GM20431 (cell line): Measurements from ENCODE around the gene BBS7.

ENCODE experiments used
- in situ Hi-C: fragments of 300-500 bp; cut with MseI, MboI; formaldehyde crosslinking; loops from one replicate; pipeline ENCODE4 v1.15.0; 2020; ENCODE audit warnings: low sequenced_read_pairs; ENCODE audit not compliant: unreplicated experiment

BBS7 gene, protein sequence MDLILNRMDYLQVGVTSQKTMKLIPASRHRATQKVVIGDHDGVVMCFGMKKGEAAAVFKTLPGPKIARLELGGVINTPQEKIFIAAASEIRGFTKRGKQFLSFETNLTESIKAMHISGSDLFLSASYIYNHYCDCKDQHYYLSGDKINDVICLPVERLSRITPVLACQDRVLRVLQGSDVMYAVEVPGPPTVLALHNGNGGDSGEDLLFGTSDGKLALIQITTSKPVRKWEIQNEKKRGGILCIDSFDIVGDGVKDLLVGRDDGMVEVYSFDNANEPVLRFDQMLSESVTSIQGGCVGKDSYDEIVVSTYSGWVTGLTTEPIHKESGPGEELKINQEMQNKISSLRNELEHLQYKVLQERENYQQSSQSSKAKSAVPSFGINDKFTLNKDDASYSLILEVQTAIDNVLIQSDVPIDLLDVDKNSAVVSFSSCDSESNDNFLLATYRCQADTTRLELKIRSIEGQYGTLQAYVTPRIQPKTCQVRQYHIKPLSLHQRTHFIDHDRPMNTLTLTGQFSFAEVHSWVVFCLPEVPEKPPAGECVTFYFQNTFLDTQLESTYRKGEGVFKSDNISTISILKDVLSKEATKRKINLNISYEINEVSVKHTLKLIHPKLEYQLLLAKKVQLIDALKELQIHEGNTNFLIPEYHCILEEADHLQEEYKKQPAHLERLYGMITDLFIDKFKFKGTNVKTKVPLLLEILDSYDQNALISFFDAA

GRCh38 chr4:121869841-121870822 is at the start of gene BBS7:
TSS of gene BBS7 (minus strand) at chr4:121870474. CDS start at chr4:121870313, 161 bp downstream.
- in situ Hi-C loops, result no loop called here

DNA sequence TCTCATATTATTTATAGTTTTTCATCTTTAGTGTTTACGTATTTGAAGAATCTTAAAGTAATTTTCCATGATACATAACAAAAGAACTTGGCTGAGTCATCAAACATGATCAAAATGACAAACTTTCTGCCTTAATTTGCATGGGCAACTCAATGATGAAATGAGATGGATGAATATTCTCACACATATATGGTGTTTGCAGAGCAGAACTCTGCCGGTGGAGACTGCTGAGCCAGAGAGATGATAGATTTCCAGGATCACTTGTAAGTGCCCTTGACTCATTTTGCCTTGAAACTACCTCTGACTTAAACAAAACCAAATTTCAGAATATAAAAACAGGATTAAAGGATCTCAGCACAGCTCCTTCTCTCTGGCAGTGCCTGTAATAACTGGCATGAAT is 43.4 kb upstream of the BBS7 start:
- in situ Hi-C loops, result no loop called here

DNA sequence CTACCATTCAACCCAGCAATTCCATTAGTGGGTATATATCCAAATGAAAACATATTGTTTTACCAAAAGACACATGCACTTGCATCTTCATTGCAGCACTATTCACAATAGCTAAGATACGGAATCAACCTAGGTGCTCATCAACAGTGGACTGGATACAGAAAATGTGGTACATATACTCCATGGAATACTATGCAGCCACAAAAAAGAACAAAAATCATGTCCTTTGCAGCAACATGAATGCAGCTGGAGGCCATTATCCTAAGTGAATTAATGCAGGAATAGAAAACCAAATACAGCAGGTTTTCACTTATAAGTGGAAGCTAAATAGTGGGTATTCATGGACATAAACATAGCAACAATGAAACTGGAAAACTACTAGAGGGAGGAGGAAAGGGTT is 38.1 kb upstream of the BBS7 start:
- in situ Hi-C loops, result no loop called here

DNA sequence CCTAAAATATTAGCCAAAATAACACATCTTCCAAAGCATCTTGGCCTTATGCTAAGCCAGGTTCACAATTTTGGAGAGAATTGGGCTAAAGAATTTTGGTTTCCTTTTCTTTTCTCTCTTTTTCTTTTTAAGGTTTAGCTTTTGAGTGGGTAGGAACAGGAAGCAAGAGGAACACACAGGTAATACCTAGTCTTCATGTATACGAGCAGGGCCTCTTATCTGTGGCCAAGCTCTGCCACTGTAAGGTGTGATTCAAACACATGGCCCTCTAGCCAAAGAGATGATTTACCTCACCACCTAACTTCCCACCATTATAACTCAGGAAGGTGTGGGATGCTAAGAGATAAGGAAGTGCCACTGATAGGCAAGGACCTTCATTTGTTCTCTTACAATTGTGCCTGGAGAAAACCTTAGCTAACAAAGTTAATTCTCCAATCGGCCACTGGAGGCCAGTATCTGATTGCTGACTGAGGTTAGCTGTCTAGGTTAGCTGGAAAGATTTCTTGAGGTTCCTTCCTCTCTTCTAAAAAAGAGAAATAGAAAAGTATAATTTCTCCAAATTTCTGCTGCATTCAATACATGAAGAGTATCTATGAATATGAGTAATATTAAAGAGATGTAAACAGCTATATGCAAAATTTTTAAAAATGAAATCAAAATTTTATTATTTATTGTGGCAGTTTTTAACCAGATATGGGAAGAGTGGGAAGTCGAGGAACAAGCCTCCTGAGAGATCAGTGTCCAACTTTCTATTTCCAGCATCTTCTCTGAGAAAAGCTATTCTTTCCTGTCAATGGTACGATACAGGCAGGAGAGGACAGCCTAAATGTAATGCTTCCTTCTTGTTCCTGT is 30.1 kb upstream of the BBS7 start:
- in situ Hi-C loops, result no loop called here

GRCh38 chr4:121898150-121898549 is 27.9 kb upstream of the BBS7 start:
- in situ Hi-C loops, result no loop called here

GRCh38 chr4:121888134-121888533 is 17.9 kb upstream of the BBS7 start:
- in situ Hi-C loops, result no loop called here

- in situ Hi-C loops, result no loop called here
Observed at GRCh38 chr4:121885115-121885514, 14.8 kb upstream of the BBS7 start.

- in situ Hi-C loops, result no loop called here
Observed at GRCh38 chr4:121881158-121881557, 10.9 kb upstream of the BBS7 start.

- in situ Hi-C loops, result no loop called here
Observed at GRCh38 chr4:121879135-121879534, 8.9 kb upstream of the BBS7 start.

DNA sequence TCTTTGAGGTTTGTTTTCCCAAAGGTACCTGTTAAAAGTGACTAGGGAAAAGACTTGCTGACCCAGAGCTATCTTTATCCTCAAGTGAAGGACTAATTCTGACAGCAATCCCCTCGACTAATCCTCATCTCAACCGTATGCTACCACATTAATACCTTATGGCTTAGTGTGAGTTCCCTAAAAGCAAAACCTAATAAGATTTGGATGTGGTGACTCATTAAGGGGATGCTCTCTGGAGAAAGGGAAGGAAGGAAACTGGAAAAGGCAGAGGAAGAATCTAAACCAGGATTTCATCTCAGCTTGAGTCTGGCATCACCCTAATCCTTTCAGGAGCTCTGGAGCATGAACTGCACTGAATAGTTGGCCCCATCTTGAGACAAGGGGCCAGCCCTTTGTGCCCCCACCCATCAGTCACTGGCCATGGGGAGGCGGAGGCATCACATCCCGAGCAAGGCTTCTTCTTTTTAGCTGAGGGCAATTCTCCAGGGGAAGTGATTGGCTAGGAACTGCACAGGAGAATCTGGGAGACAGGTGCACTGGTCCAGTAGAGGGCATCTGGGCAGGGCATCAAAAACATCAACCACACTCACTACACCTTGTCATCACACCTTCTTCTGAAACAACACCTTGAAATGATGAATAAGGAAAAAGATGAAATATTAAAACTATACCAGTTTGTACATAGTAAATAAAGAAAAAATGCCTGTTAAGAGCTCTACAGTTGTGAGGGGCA is 6.9 kb upstream of the BBS7 start:
- in situ Hi-C loops, result no loop called here

- in situ Hi-C loops, result no loop called here
Observed at GRCh38 chr4:121876070-121876469, 5.8 kb upstream of the BBS7 start.

DNA sequence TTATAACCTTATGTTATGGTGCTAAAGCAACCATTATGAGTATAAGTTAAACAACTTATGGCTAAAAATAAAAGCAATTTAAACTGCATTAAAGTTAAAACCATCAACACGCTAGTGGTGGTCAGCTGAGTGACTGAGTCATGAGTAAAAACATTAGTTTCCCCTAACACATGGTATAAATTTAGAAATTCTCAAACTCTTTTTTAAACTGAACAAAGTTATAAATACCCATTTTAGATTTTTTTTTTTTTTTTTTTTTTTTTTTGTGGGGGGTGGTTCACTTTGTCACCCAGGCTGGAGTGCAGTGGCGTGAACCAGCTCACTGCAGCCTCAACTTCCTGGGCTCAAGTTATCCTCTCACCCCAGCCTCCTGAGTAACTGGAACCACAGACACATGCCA is 5.4 kb upstream of the BBS7 start:
- in situ Hi-C loops, result no loop called here

DNA sequence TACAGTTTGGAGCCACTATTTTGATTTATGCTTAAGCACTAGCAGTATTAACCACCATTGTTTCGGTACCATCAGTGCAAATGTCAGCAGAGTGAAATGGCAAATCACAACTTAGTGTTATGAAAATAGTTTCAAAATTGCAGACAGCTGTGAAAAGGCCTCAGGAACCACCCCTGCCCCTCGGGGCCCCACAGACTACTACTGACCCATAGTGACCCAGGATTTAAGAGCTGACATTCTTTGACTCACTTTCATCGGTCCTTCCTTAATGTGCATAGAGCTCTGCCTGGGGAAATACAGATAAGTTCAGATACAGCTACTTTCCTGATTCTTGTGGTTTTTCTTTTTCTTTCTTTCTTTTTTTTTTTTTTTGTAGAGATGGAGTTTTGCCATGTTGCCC is 3.3 kb upstream of the BBS7 start:
- in situ Hi-C loops, result no loop called here

GRCh38 chr4:121863799-121864198 is 6.5 kb downstream of the BBS7 start:
- in situ Hi-C loops, result no loop called here

- in situ Hi-C loops, result no loop called here
Observed at GRCh38 chr4:121861426-121861825, 8.8 kb downstream of the BBS7 start.

GRCh38 chr4:121860121-121860520 is 10.2 kb downstream of the BBS7 start:
- in situ Hi-C loops, result no loop called here

DNA sequence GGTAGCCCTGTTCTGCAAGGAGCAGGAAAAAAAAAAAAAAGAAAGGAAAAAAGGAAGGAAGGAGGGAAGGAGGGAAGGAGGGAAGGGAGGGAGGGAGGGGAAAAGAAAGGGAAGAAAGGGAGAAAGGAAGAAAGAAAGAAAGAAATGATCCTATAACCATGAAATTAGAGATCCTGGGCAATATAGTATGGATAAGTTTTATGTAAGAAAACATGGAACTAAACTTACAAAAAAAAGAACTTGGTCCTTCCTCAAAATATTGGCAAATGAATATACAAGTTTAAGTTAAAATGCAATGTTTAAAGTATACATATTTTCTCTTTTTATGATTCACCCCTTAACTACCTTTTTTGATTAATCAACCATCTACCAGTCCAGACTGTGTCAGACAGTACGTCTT is 18.9 kb downstream of the BBS7 start:
- in situ Hi-C loops, result no loop called here

DNA sequence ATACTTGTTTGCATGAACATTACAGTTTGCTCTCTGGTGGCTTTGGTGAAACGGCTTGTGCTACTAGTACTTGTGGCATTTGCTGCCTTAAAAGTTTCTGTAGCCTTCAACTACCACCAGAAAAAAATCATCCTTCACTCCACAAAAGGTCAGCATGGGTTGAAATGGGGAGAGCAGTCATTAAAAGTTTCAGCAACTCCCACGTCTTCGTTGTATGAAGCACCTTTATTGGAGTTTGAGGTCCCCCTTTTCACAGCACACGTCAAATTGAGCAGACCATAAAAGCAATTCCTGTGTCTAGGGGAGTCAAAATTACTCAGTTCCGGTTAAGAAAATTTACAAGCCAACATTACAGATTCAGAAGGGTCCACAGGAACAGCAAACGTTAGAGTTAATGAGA is 23.6 kb downstream of the BBS7 start:
- in situ Hi-C loops, result no loop called here

DNA sequence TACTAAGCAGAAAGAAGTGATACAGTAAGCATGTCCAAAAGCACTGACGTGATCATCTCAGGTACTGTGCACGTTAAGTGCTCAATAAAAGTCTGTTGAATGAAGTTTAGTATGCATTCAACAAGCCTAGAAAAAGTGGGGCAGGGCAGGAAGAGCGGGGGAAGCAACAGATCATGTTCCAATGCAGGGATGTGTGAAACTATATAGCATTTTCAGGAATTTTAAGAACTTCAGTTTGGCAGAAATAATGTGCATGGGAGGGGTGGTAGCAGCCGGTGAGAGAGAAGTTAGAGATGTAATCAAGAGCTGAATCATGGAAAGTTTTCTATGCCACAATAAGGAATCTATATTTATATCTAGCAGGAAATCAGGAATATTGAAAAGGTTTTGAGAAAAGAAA is 27.4 kb downstream of the BBS7 start:
- in situ Hi-C loops, result no loop called here
